GM12874 (cell line): Measurements from ENCODE around the gene HHIPL1.

Source experiments
- TF ChIP-seq, protein P1 (sequence below): IDR thresholded peaks from 2 replicates; pipeline ENCODE4 v1.5.1; 2011; ENCODE audit warnings: low read depth, mild to moderate bottlenecking, control low read depth, low read length, moderate library complexity; ENCODE audit not compliant: insufficient read depth

Gene HHIPL1

DNA sequence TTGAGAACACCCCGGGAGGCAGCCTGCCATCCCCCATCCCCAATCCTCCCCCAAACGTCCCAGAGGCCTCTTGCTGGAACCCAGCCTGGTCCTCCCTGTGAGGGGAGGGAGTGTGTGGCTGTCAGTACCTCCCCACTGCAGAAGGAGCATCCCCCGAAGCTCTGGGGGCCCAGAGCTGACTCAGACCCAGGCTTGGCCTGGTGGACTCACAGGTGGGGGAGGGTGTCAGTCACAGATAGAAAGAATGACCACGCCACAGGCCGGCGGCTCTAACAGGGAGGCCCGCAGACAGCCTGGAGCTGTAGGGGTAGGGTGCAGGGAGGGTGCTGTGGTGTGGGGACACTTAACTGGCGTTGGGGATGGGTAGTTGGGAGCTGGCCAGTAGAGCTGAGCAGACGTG lies 5.3 kb downstream of the HHIPL1 start:
- TF ChIP-seq, protein P1, sequence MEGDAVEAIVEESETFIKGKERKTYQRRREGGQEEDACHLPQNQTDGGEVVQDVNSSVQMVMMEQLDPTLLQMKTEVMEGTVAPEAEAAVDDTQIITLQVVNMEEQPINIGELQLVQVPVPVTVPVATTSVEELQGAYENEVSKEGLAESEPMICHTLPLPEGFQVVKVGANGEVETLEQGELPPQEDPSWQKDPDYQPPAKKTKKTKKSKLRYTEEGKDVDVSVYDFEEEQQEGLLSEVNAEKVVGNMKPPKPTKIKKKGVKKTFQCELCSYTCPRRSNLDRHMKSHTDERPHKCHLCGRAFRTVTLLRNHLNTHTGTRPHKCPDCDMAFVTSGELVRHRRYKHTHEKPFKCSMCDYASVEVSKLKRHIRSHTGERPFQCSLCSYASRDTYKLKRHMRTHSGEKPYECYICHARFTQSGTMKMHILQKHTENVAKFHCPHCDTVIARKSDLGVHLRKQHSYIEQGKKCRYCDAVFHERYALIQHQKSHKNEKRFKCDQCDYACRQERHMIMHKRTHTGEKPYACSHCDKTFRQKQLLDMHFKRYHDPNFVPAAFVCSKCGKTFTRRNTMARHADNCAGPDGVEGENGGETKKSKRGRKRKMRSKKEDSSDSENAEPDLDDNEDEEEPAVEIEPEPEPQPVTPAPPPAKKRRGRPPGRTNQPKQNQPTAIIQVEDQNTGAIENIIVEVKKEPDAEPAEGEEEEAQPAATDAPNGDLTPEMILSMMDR = no peak

DNA sequence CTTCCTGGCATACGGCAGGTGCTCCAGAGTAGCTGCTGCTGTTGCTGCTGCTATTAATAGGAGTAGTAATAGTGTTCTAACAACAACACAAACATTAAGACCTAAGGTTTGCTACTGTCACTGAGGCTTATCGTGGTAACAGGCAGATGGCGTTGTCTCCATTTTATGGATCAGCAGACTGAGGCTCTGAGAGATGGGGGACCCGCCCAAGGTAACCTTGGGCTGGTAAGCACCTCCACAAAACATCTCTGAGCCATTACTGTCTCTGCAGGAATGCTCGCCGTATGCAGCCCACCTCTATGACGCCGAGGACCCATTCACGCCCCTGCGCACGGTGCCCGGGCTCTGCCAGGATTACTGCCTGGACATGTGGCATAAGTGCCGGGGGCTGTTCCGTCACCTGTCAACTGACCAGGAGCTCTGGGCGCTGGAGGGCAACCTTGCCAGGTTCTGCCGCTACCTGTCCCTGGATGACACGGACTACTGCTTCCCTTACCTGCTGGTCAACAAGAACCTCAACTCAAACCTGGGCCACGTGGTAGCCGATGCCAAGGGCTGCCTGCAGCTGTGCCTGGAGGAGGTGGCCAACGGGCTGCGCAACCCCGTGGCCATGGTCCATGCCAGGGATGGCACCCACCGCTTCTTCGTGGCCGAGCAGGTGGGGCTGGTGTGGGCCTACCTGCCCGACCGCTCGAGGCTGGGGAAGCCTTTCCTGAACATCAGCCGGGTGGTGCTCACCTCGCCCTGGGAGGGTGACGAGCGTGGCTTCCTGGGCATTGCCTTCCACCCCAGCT lies 7.2 kb downstream of the HHIPL1 start:
- TF ChIP-seq, protein P1 = no peak

DNA sequence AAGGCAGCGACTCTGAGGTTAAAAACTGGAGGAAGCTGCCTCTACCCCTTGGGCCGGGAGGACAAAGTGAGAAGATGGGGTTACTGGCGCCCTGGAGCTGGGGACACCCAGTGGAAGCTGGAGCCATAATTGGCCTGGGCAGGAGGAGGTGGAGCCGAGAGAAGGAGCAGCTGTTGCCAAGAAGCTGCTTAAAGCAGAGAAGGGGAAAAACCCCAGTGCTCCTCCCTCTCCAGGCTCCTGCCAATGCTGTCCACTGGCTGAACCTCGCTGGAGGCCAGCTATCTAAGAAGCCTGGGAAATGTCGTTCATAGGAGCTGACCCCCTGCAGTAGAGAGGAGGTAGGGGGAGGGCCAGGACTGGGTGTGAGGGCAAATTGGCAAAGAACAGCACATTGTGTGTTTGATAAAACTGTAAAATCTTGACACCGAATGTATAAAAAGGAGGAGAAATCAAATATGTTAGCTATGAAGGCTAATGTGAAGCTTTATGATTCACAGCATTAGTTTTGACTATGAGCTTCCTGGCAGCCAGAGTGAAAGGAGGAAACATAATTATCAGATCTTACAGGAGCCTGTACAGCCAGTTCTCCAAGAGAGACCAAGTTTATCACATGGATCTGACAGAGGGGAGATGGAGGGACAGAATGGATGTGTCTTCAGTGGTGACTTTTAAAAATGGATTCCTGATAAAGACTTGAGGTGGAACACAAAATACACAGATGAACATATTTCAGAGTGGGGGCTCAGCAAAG lies 9.5 kb downstream of the HHIPL1 start:
- TF ChIP-seq, protein P1 = no peak

DNA sequence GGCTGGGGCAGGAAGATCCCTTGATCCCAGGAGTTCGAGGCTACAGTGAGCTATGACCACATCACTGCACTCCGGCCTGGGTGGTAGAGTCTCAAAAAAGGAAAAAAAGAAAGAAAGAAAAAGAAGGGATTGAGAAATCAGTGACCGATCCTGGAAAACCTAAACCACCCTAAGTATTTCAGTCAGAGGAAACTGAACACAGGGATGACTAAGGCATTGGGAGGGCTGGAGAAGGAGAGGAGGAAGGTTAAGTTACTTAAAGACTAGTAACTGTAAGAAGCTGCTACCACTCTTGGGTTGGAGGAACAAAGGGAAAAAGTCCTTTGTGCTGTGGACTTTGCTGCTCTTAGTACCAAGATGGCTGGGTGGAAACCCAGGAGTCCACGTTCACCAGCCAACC lies 10.6 kb downstream of the HHIPL1 start:
- TF ChIP-seq, protein P1 = no peak

DNA sequence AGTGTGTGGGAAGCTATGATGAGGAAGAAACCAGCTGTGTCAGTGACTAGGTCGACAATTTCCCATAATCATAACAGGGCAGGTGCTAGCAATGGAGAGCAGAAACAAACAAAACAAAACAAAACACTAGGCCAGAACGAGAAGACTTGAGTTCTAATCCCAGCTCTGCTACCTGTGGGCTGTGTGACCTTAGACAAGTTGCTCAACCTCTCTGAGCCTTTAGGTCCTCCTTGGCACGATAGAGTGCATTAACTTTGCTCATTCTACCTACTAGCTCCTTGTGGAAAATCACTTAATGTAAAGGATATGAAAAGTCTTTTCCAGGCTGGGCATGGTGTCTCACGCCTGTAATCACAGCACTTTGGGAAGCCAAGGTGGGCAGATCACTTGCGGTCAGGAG lies 11.2 kb downstream of the HHIPL1 start:
- TF ChIP-seq, protein P1 = no peak

DNA sequence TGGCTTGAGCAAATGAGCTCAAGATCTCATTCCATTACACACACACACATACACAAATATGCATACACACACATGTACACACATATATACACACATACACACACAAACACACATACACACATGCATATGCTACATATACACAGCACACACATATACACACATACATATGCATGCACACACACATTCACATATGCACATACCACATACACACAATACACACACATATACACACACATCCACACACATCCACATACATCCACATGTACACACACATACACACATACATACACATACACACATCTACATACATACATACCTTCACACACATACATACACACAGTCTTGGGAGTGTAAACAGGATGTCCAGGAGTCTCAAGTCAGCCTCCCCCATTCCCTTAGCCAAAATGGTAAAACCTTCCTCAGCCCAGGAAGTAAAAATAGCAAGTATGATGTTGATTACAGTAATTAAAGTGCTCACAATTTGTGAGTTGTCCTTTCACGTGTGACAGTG lies 12.8 kb downstream of the HHIPL1 start:
- TF ChIP-seq, protein P1 = no peak

DNA sequence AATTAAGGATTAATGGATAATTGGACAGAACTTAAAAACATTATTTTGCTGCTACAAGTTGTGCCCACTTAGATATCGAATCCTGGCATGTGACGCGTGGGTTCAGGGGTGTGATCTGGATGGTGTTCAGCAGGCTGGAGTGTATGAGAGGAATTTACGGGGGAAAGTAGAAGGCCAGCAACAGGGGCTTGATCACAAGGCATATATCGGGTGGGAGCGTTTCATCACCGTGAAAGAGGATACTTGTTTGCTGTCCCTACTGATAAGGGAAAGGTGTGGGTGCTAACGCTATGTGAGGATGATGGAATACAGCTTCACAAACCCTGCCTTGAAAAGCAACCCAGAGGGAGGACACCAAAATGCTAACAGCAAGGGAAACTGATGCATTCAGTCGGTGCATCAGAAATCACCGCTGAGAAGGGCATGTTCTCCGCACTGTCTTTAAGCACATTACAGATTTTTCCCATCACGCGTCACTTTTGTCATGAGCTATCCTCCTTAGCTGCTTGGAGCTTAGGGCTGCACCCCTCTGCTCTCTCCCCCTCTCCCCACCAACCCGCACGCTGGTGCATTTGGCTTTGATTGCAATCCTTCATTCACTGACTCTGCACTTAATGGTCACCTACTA lies 13.4 kb downstream of the HHIPL1 start:
- TF ChIP-seq, protein P1 = no peak
